HEK293T (cell line): Measurements from ENCODE around the gene KDM2A.

ENCODE experiments used
- CTCF ChIA-PET: fragments of 350-600 bp; formaldehyde crosslinking; extraction: SDS; loops from one replicate; lab custom pipeline; 2021; ENCODE audit warnings: antibody characterized with exemption, inconsistent platforms; lab: Yijun Ruan, JAX
- POLR2A ChIA-PET: fragments of 350-600 bp; formaldehyde crosslinking; extraction: SDS; loops from one replicate; lab custom pipeline; 2020; ENCODE audit warnings: antibody characterized with exemption, inconsistent platforms; lab: Yijun Ruan, JAX
- DNase-seq: peaks from one replicate; pipeline ENCODE4 v3.0.0; 2012; ENCODE audit warnings: mixed read lengths; ENCODE audit errors: extremely low spot score
- ARNT ChIP-seq: fragments of 450-650 bp; IDR thresholded peaks from 2 replicates; pipeline ENCODE4 v1.6.1; 2017; ENCODE audit warnings: mild to moderate bottlenecking
- BHLHE40 ChIP-seq: fragments of 450-650 bp; IDR thresholded peaks from 2 replicates; pipeline ENCODE4 v1.6.1; 2016; ENCODE audit warnings: mild to moderate bottlenecking, moderate library complexity, borderline replicate concordance
- CTBP1 ChIP-seq: fragments of 450-650 bp; IDR thresholded peaks from 2 replicates; pipeline ENCODE4 v1.6.1; 2016; ENCODE audit warnings: borderline replicate concordance
- ELF4 ChIP-seq: fragments of 450-650 bp; IDR thresholded peaks from 2 replicates; pipeline ENCODE4 v1.6.1; 2017; ENCODE audit warnings: antibody characterized with exemption
- FOXA1 ChIP-seq: fragments of 450-650 bp; IDR thresholded peaks from 2 replicates; pipeline ENCODE4 v1.6.1; 2016; ENCODE audit warnings: mild to moderate bottlenecking
- FOXK2 ChIP-seq: fragments of 450-650 bp; IDR thresholded peaks from 2 replicates; pipeline ENCODE4 v1.6.1; 2016; ENCODE audit warnings: mild to moderate bottlenecking
- FOXM1 ChIP-seq: fragments of 450-650 bp; IDR thresholded peaks from 2 replicates; pipeline ENCODE4 v1.6.1; 2017; ENCODE audit warnings: mild to moderate bottlenecking, borderline replicate concordance
- HDGF ChIP-seq: fragments of 450-650 bp; IDR thresholded peaks from 2 replicates; pipeline ENCODE4 v1.6.1; 2017; ENCODE audit warnings: antibody characterized with exemption, borderline replicate concordance
- L3MBTL2 ChIP-seq: fragments of 450-650 bp; conservative IDR thresholded peaks from 2 replicates; pipeline ENCODE4 v1.6.1; 2016; ENCODE audit warnings: mild to moderate bottlenecking
- LEF1 ChIP-seq: fragments of 450-650 bp; IDR thresholded peaks from 2 replicates; pipeline ENCODE4 v1.6.1; 2017; ENCODE audit warnings: mild to moderate bottlenecking, borderline replicate concordance
- NFRKB ChIP-seq: fragments of 450-650 bp; IDR thresholded peaks from 2 replicates; pipeline ENCODE4 v1.6.1; 2016; ENCODE audit warnings: mild to moderate bottlenecking, moderate library complexity
- PKNOX1 ChIP-seq: fragments of 450-650 bp; IDR thresholded peaks from 2 replicates; pipeline ENCODE4 v1.6.1; 2016
- SP1 ChIP-seq: fragments of 450-650 bp; IDR thresholded peaks from 2 replicates; pipeline ENCODE4 v1.6.1; 2017
- SUZ12 ChIP-seq: fragments of 450-650 bp; IDR thresholded peaks from 2 replicates; pipeline ENCODE4 v1.6.1; 2016; ENCODE audit warnings: mild to moderate bottlenecking
- TARDBP ChIP-seq: fragments of 450-650 bp; IDR thresholded peaks from 2 replicates; pipeline ENCODE4 v1.6.1; 2016
- ZNF384 ChIP-seq: fragments of 450-650 bp; IDR thresholded peaks from 2 replicates; pipeline ENCODE4 v1.6.1; 2016

KDM2A gene

DNA sequence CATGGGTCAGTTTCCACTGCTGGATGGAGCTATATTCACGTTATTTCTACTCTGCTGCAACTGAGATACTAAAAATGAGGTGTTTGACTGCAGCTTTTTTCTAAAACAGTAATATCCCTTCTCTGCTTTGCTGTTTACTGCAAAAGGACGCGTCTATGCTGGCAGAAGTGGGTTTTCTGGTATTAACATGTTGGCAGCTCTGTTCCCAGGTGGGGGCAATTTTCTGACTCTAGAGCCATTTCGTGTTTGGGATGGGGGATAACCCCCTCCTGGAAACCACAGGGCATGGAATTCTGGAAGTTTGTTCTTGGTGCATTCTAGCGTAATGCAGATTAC is 152.1 kb downstream of the KDM2A start:
- no peak for DNase-seq
- CTCF ChIA-PET: no interaction called here
- POLR2A ChIA-PET: interaction anchor here (0.7 to 0.8 kb wide), 2 partner anchors 46 kb away, joined by 3 to 6 read pairs; no protein-coding TSS in a partner anchor
- TF ChIP-seq FOXK2 (no peak), NFRKB (no peak), CTBP1 (no peak), SUZ12 (no peak), FOXM1 (no peak), L3MBTL2 (no peak), ELF4 (no peak), LEF1 (no peak), ARNT (no peak), TARDBP (no peak), PKNOX1 (no peak), FOXA1 (no peak), HDGF (no peak), SP1 (no peak), ZNF384 (no peak), BHLHE40 (no peak)

- CTCF ChIA-PET: no interaction called here
- no peak for DNase-seq
- TF ChIP-seq SUZ12 (no peak), HDGF (no peak), ELF4 (no peak), SP1 (no peak), FOXK2 (no peak), PKNOX1 (no peak), L3MBTL2 (no peak), TARDBP (no peak), FOXM1 (no peak), ZNF384 (no peak), ARNT (no peak), FOXA1 (no peak), LEF1 (no peak), BHLHE40 (no peak), CTBP1 (no peak), NFRKB (no peak)
- POLR2A ChIA-PET: interaction anchor here (0.8 to 1.2 kb wide), 3 partner anchors 8 to 46 kb away, joined by 3 to 6 read pairs (median 3); no protein-coding TSS in a partner anchor
Observed at GRCh38 chr11:67271541-67272284, 152.7 kb downstream of the KDM2A start.

GRCh38 chr11:67272327-67273259 is 153.5 kb downstream of the KDM2A start:
- no peak for TF ChIP-seq FOXM1
- TF ChIP-seq PKNOX1: no peak
- no peak for DNase-seq
- CTCF ChIA-PET: no interaction called here
- POLR2A ChIA-PET: interaction anchor here (0.8 to 1.2 kb wide), 2 partner anchors 8 to 16 kb away, joined by 3 read pairs; no protein-coding TSS in a partner anchor

DNA sequence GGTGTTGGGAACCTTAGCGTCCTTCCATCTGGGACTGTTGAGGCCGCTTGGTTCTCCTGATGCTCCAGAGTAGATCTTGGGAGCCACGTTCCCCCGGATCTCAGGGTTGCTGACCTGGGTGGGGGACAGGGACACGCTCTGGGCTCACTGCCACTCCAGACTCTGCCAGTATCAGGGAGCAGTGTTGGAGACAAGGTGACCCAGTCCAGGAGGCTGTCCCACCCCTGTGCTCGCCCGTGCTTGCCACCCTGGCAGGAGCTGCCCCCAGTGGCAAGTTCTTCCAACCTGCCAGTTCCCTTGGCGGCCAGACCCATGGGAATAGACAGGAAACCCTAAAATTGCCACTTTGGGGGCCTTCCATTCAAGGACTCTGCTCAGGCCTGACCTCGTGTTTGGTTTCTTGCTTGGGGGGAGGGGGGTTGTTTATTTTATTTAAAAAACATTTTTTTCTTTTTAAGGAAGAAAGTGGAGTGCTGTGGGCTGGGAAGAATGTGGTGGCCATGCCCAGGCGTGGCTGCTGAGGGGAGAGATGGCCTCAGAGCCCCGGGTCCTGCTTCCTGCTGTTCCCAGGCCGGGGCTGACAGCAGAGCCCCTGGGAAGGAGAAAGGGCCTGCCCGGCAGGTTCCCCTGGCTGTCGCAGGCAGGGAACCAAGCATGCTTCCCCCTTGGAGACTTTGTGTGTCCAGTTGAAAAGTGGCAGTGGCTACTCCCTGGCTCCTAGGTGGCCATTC is 154.4 kb downstream of the KDM2A start:
- CTCF ChIA-PET: no interaction called here

DNA sequence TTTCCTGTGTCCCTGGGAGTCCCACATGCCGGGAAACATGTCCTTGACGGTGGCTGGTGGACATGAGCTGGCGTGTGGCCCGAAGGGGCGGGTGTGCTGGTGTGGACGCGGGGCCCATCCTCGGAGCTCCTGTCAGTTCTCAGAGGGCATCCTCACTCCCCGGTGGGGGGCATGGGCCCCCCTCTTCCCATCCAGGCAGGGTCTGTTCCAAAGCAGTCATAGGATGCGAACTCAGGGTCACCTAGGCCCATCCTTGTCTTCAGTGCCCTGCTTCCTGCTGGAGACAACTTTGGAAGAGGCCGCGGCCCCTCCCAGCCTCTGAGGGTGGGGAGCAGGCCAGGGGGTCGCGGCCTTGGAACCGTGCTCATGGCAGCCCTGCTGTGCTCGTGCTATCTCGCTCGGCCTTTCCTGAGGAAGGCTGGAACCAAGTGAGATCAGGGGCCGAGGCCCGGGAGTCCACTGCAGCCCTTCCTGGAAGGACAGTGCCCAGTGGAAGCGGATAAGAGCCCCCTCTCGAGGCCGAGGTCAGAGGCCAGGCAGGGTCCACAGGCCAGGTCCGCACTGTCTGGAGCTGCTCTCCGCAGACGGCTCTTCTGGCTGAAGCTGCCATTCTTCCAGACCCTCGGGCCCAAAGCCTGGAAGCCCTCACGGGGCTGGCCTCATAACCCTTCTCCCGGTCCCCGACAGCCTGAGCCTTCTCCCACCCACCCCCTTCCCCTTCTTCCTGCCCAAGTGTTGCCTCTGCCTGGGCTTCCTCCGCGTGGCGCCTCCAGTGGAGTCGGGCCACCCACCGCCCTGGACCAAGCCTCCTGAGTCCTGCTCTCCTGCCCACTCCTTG is 155.9 kb downstream of the KDM2A start:
- POLR2A ChIA-PET: no interaction called here
- TF ChIP-seq FOXM1 (no peak), NFRKB (no peak), CTBP1 (no peak), HDGF (no peak), SUZ12 (no peak), PKNOX1 (no peak), ELF4 (no peak), FOXA1 (no peak), TARDBP (no peak), LEF1 (no peak), FOXK2 (no peak), ZNF384 (no peak), SP1 (no peak), ARNT (no peak), L3MBTL2 (no peak), BHLHE40 (no peak)
- CTCF ChIA-PET: interaction anchor here (0.7 kb wide), 1 partner anchor 12 kb away, joined by 3 read pairs; no protein-coding TSS in a partner anchor
- DNase-seq: no peak

More for the DNA sequence above, 154.4 kb downstream of the KDM2A start:
- POLR2A ChIA-PET: no interaction called here
- no peak for DNase-seq
- TF ChIP-seq TARDBP: no peak
- TF ChIP-seq FOXK2: no peak
- no peak for TF ChIP-seq L3MBTL2
- no peak for TF ChIP-seq BHLHE40
- TF ChIP-seq FOXM1: no peak
- no peak for TF ChIP-seq HDGF
- no peak for TF ChIP-seq LEF1
